Anterior cingulate cortex (tissue), 58 donors: ENCODE data around the gene SLC35F3.

Experiments used
- DNase-seq, 58 donors: peaks; one replicate each; lab custom pipeline; 2025; lab: John Stamatoyannopoulos, UW

SLC35F3 gene

GRCh38 chr1:234326497-234327366, 422.3 kb downstream of the SLC35F3 start:
- peak in 21 of 58 donors; percentile 6 to 50 (median 19) for DNase-seq

- no peak for DNase-seq
These were observed 423.2 kb downstream of the SLC35F3 start for GRCh38 chr1:234327577-234328164.

- no peak for DNase-seq
These were observed 426.4 kb downstream of the SLC35F3 start for GRCh38 chr1:234330843-234331215.

GRCh38 chr1:234331507-234331906, 427.0 kb downstream of the SLC35F3 start:
- DNase-seq, result no peak

GRCh38 chr1:234336359-234336758, 431.9 kb downstream of the SLC35F3 start:
- no peak for DNase-seq

- no peak for DNase-seq
These were observed 432.8 kb downstream of the SLC35F3 start for GRCh38 chr1:234337233-234337632.

- no peak for DNase-seq
These were observed 436.1 kb downstream of the SLC35F3 start for GRCh38 chr1:234340528-234340927.

- DNase-seq, result no peak
These were observed 438.3 kb downstream of the SLC35F3 start for GRCh38 chr1:234342774-234343173.

- no peak for DNase-seq
These were observed 440.8 kb downstream of the SLC35F3 start for GRCh38 chr1:234345237-234345636.

- no peak for DNase-seq
These were observed 444.5 kb downstream of the SLC35F3 start for GRCh38 chr1:234348964-234349363.

GRCh38 chr1:234355782-234356510, 451.5 kb downstream of the SLC35F3 start:
- no peak for DNase-seq

- DNase-seq, result peak in 13 of 58 donors; percentile 3 to 29 (median 11)
These were observed 452.3 kb downstream of the SLC35F3 start for GRCh38 chr1:234356615-234357269.

- no peak for DNase-seq
These were observed 453.4 kb downstream of the SLC35F3 start for GRCh38 chr1:234357831-234358230.

- DNase-seq, result no peak
These were observed 456.7 kb downstream of the SLC35F3 start for GRCh38 chr1:234361102-234361603.

- no peak for DNase-seq
These were observed 458.1 kb downstream of the SLC35F3 start for GRCh38 chr1:234362558-234362957.

- DNase-seq, result peak in 32 of 58 donors; percentile 5 to 82 (median 30)
These were observed 464.0 kb downstream of the SLC35F3 start for GRCh38 chr1:234368320-234369032.

GRCh38 chr1:234369033-234369430, 464.6 kb downstream of the SLC35F3 start:
- no peak for DNase-seq

- DNase-seq, result no peak
These were observed 465.3 kb downstream of the SLC35F3 start for GRCh38 chr1:234369784-234370183.

GRCh38 chr1:234371414-234371813, 466.9 kb downstream of the SLC35F3 start:
- DNase-seq, result no peak
